ENCODE data around the gene SEC63.

GRCh38 chr6:107846262-107846795 is 111.7 kb downstream of the SEC63 start:
- TF ChIP-seq CTCF (IDR thresholded peaks at IDR 0.05) (no peak), POLR2A (IDR thresholded peaks at IDR 0.05) (no peak)
